GM12878 (cell line): ENCODE results near the gene SULT1A1. TPM values are rescaled to one million over a fixed set of nuclear protein-coding genes. Genes with fewer than 3 reads are reported as not detected.
"Not testable (repeated sequence)": the region's sequence is repeated elsewhere in the genome, so short reads cannot be mapped to it uniquely, and the experiment has no call there.

ENCODE experiments used
- ATAC-seq: fragments of 200-7000 bp; cut with Tn5 transposase; 3 replicates; pipeline ENCODE4 v1.9.1; 2020; ENCODE audit warnings: mild to moderate bottlenecking, moderate library complexity
- BruUV-seq: library from RNA; stranded (reverse); fragments of 400-500 nt; replicated peaks from 2 replicates; lab custom pipeline; 2021; lab: Mats Ljungman, UMichigan
- CTCF ChIA-PET: fragments of 300-600 bp; sonication (Branson Sonifier 250); formaldehyde crosslinking; extraction: SDS; loops from one replicate; lab custom pipeline; 2021; ENCODE audit warnings: inconsistent platforms; lab: Yijun Ruan, JAX
- POLR2A ChIA-PET: fragments of 350-600 bp; formaldehyde crosslinking; extraction: SDS; loops from one replicate; lab custom pipeline; 2021; ENCODE audit warnings: inconsistent platforms; lab: Charles Lee
- RAD21 ChIA-PET: fragments of 300-600 bp; sonication (Branson Sonifier 250); formaldehyde crosslinking; loops from one replicate; lab custom pipeline; 2023; ENCODE audit warnings: antibody characterized with exemption; ENCODE audit not compliant: unreplicated experiment; lab: Charles Lee
- SMC1A ChIA-PET: fragments of 300-600 bp; sonication (Branson Sonifier 250); formaldehyde crosslinking; loops from one replicate; lab custom pipeline; 2023; ENCODE audit not compliant: unreplicated experiment, uncharacterized antibody; lab: Charles Lee
- DNase-seq: peaks from one replicate; pipeline ENCODE4 v3.0.0-alpha.2; 2011; ENCODE audit warnings: low read depth, low spot score
- FAIRE-seq: peaks from 3 replicates; lab custom pipeline; 2011; peaks lifted over from hg19 to GRCh38; lab: Jason Lieb, UNC
- H2AFZ ChIP-seq: 2 replicates; pipeline ENCODE4 v1.6.0; 2011; ENCODE audit warnings: low read depth, low read length, control low read depth; ENCODE audit not compliant: control insufficient read depth
- H3K27ac ChIP-seq: 2 replicates; pipeline ENCODE4 v1.5.1; 2011; ENCODE audit warnings: control low read depth; ENCODE audit not compliant: control insufficient read depth, insufficient read depth
- H3K27me3 ChIP-seq, 2 experiments: replicated peaks in 1 of 2; 2 replicates each; pipeline versions ENCODE4 v1.6.0 to v1.6.1; 2011; ENCODE audit warnings: low read length in 1 of 2; ENCODE audit not compliant: control insufficient read depth in 2 of 2, insufficient read depth in 2 of 2
- H3K36me3 ChIP-seq, 2 experiments: 2 replicates each; pipeline ENCODE4 v1.5.1; 2011; ENCODE audit warnings: low read length in 1 of 2; ENCODE audit not compliant: control insufficient read depth in 2 of 2, insufficient read depth in 2 of 2
- H3K4me1 ChIP-seq: 2 replicates; pipeline ENCODE4 v1.6.1; 2011; ENCODE audit warnings: mild to moderate bottlenecking, low read length, moderate library complexity, mixed read lengths; ENCODE audit not compliant: control insufficient read depth, insufficient read depth
- H3K4me2 ChIP-seq: 2 replicates; pipeline ENCODE4 v1.6.0; 2011; ENCODE audit warnings: control low read depth; ENCODE audit not compliant: control insufficient read depth, insufficient read depth
- H3K4me3 ChIP-seq: fragments of 200-600 bp; sonication (generic); 2 replicates; pipeline ENCODE4 v1.5.1; 2016
- H3K79me2 ChIP-seq: 2 replicates; pipeline ENCODE4 v1.6.0; 2011; ENCODE audit warnings: low read length; ENCODE audit not compliant: control insufficient read depth, insufficient read depth
- H3K9ac ChIP-seq: 2 replicates; pipeline ENCODE4 v1.8.0; 2011; ENCODE audit warnings: low read length, control low read depth, mixed read lengths; ENCODE audit not compliant: control insufficient read depth, insufficient read depth
- H3K9me3 ChIP-seq: replicated peaks from 3 replicates; pipeline ENCODE4 v1.5.1; 2011; ENCODE audit warnings: mild to moderate bottlenecking, low read length; ENCODE audit not compliant: control insufficient read depth, insufficient read depth
- H4K20me1 ChIP-seq: 2 replicates; pipeline ENCODE4 v1.6.0; 2011; ENCODE audit not compliant: control insufficient read depth, insufficient read depth
- FOS ChIP-seq: IDR thresholded peaks from 3 replicates; pipeline ENCODE4 v1.6.1; 2011; ENCODE audit warnings: borderline replicate concordance; ENCODE audit not compliant: insufficient read length; ENCODE audit errors: extremely low read depth
- RELB ChIP-seq: fragments of 450-650 bp; IDR thresholded peaks from 2 replicates; pipeline ENCODE4 v1.6.1; 2017; ENCODE audit warnings: low read depth, mild to moderate bottlenecking, moderate library complexity
- TCF3 ChIP-seq: IDR thresholded peaks from 2 replicates; pipeline ENCODE4 v1.6.1; 2012; ENCODE audit warnings: low read depth, mild to moderate bottlenecking, low read length, borderline replicate concordance; ENCODE audit not compliant: insufficient read depth
- WGBS: methylation state at CpG from one replicate; pipeline ENCODE4 v1.1.6; 2016; ENCODE audit warnings: low lambda C conversion rate; ENCODE audit not compliant: insufficient replicate concordance, insufficient coverage; ENCODE audit errors: missing lambda C conversion rate; 5-methylcytosine and 5-hydroxymethylcytosine counted together
- in situ Hi-C: fragments of 300-500 bp; cut with MboI; formaldehyde crosslinking; loops from 9 replicates; pipeline ENCODE4 v1.14.3; 2018; ENCODE audit warnings: mixed read lengths
- intact Hi-C: fragments of 100-400 bp; cut with micrococcal nuclease; formaldehyde crosslinking; loops from one replicate; pipeline ENCODE4 v1.14.2; 2022; ENCODE audit not compliant: unreplicated experiment
- polyA plus RNA-seq, 11 experiments: library from polyadenylated mRNA; depleted of rRNA in 4 of 11; unstranded in 6 of 11; stranded (reverse) in 5 of 11; fragments of >200 nt; fragmentation: Nextera tagmentation in 4 of 11; fragmentation: Illumina TruSeq in 1 of 11; extraction: Ambion mirVana in 4 of 11; extraction: Trizol in 1 of 11; gene quantifications; 1 replicate in 1 of 11; 2 replicates in 10 of 11; pipeline versions ENCODE4 v1.2.1 to v1.2.3, GENCODE V29; 2011 to 2016; ENCODE audit warnings: inconsistent platforms in 2 of 11, missing spikeins in 2 of 11, low read depth in 1 of 11
- total RNA-seq, 4 experiments: library from RNA; depleted of rRNA in 3 of 4; stranded (reverse); fragments of >200 nt in 3 of 4; fragmentation: Illumina TruSeq in 1 of 4; extraction: Trizol in 1 of 4; gene quantifications; 2 replicates each; pipeline versions ENCODE4 v1.2.1 to v1.2.3, GENCODE V29; 2013 to 2021
- TF ChIP-seq, protein P1 (sequence below): fragments of 450-650 bp; IDR thresholded peaks from 2 replicates; pipeline ENCODE4 v1.6.1; 2017; ENCODE audit warnings: mild to moderate bottlenecking, moderate library complexity
- TF ChIP-seq, protein P2 (sequence below): fragments of 450-650 bp; IDR thresholded peaks from 2 replicates; pipeline ENCODE4 v1.6.1; 2016; ENCODE audit warnings: mild to moderate bottlenecking, moderate library complexity, borderline replicate concordance

Gene SULT1A1
- total and polyA plus RNA-seq, 10 of the 15 experiments (the other 5 are each of a cell fraction or from before 2014, with no cell fraction given), result 0.03 to 1.5 (median 0.76) TPM; not detected in 1

GRCh38 chr16:28610595-28611191, 849 bp upstream of the SULT1A1 start (continued):
- TF ChIP-seq, protein P1, sequence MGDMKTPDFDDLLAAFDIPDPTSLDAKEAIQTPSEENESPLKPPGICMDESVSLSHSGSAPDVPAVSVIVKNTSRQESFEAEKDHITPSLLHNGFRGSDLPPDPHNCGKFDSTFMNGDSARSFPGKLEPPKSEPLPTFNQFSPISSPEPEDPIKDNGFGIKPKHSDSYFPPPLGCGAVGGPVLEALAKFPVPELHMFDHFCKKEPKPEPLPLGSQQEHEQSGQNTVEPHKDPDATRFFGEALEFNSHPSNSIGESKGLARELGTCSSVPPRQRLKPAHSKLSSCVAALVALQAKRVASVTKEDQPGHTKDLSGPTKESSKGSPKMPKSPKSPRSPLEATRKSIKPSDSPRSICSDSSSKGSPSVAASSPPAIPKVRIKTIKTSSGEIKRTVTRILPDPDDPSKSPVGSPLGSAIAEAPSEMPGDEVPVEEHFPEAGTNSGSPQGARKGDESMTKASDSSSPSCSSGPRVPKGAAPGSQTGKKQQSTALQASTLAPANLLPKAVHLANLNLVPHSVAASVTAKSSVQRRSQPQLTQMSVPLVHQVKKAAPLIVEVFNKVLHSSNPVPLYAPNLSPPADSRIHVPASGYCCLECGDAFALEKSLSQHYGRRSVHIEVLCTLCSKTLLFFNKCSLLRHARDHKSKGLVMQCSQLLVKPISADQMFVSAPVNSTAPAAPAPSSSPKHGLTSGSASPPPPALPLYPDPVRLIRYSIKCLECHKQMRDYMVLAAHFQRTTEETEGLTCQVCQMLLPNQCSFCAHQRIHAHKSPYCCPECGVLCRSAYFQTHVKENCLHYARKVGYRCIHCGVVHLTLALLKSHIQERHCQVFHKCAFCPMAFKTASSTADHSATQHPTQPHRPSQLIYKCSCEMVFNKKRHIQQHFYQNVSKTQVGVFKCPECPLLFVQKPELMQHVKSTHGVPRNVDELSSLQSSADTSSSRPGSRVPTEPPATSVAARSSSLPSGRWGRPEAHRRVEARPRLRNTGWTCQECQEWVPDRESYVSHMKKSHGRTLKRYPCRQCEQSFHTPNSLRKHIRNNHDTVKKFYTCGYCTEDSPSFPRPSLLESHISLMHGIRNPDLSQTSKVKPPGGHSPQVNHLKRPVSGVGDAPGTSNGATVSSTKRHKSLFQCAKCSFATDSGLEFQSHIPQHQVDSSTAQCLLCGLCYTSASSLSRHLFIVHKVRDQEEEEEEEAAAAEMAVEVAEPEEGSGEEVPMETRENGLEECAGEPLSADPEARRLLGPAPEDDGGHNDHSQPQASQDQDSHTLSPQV, result no peak
- no peak for TF ChIP-seq FOS
- TF ChIP-seq, protein P2, sequence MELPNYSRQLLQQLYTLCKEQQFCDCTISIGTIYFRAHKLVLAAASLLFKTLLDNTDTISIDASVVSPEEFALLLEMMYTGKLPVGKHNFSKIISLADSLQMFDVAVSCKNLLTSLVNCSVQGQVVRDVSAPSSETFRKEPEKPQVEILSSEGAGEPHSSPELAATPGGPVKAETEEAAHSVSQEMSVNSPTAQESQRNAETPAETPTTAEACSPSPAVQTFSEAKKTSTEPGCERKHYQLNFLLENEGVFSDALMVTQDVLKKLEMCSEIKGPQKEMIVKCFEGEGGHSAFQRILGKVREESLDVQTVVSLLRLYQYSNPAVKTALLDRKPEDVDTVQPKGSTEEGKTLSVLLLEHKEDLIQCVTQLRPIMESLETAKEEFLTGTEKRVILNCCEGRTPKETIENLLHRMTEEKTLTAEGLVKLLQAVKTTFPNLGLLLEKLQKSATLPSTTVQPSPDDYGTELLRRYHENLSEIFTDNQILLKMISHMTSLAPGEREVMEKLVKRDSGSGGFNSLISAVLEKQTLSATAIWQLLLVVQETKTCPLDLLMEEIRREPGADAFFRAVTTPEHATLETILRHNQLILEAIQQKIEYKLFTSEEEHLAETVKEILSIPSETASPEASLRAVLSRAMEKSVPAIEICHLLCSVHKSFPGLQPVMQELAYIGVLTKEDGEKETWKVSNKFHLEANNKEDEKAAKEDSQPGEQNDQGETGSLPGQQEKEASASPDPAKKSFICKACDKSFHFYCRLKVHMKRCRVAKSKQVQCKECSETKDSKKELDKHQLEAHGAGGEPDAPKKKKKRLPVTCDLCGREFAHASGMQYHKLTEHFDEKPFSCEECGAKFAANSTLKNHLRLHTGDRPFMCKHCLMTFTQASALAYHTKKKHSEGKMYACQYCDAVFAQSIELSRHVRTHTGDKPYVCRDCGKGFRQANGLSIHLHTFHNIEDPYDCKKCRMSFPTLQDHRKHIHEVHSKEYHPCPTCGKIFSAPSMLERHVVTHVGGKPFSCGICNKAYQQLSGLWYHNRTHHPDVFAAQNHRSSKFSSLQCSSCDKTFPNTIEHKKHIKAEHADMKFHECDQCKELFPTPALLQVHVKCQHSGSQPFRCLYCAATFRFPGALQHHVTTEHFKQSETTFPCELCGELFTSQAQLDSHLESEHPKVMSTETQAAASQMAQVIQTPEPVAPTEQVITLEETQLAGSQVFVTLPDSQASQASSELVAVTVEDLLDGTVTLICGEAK, result no peak
- no peak for TF ChIP-seq RELB
- no peak for TF ChIP-seq TCF3
- TF ChIP-seq, all 136 proteins: peak for 0

DNA sequence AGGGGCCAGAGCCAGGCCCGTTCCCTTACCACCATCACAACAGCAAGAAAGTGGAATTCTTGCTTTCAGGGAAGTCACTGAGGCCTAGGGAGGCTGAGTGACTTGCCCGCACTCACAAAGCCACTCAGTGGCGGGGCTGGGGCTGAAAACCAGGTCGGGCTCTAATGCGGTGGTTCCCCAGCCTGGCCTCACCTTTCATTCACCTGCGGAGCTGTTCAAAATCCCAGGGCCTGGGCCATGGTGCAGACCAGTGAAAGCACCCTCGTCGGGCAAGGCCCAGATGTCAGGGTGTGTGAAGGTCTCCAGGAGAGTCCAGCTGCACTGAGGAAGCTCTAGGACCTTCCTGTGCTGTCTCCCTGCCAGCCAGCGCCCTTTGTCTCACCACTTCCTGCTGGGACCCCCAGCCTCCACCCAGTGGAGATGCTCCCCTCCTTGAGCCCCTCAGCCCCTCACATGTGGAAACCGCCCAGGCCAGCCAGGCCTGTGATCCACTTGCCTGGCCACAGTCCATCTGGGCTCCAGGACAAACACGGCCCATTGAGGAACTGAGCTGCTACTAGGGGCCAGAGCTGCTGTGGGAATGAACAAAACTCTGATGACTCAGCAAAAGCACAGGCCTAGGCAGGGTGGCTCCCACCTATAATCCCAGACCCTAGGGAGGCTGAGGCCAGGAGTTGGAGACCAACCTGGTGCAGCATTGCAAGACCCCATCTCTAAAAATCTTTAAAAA, 812 bp downstream of the SULT1A1 start:
- H3K9me3 ChIP-seq, H3K9ac ChIP-seq, H4K20me1 ChIP-seq, H3K27ac ChIP-seq, H3K4me2 ChIP-seq, in situ Hi-C loops, CTCF ChIA-PET, H2AFZ ChIP-seq, ATAC-seq, SMC1A ChIA-PET, H3K4me1 ChIP-seq, H3K27me3 ChIP-seq, intact Hi-C loops, FAIRE-seq, H3K36me3 ChIP-seq, DNase-seq, H3K79me2 ChIP-seq, BruUV-seq, H3K4me3 ChIP-seq: not testable (repeated sequence)
- 44% methylated on average over 11 of the region's 11 CpGs for WGBS
- ChIA-PET RAD21 (interaction anchor here (0.6 kb wide), 1 partner anchor 1035 kb away, joined by 3 read pairs; no protein-coding TSS in a partner anchor), POLR2A (interaction anchor here (0.6 kb wide), 1 partner anchor 135 kb away, joined by 4 read pairs; no protein-coding TSS in a partner anchor)
